ENCODE measurements around the gene AMN1. TPM values are rescaled to one million over a fixed set of nuclear protein-coding genes. Genes with fewer than 3 reads are reported as not detected.
"Not testable (repeated sequence)": the region's sequence is repeated elsewhere in the genome, so short reads cannot be mapped to it uniquely, and the experiment has no call there.

Gene AMN1
- total RNA-seq, 1 experiment from 2014 or later = 9.6 TPM

GRCh38 chr12:31672521-31672920 lies 56.3 kb downstream of the AMN1 start:
- Histone ChIP-seq H4K91ac (ENCODE audit: insufficient read length, low read depth, low read length) (no peak overlapping the region), H3K9ac (ENCODE audit: extremely low read depth, insufficient read length, low read length) (no peak overlapping the region), H4K5ac (ENCODE audit: insufficient read length, low read depth, low read length) (no peak overlapping the region), H3K4ac (ENCODE audit: low read depth, low read length) (no peak overlapping the region), H3K79me1 (ENCODE audit: insufficient read depth, low read depth, low read length, poor library complexity, severe bottlenecking) (no peaks in the 10 kb centered on the region), H2AK5ac (ENCODE audit: insufficient read length, low read length) (no peak overlapping the region), H4K8ac (replicated peaks; ENCODE audit: insufficient read length, low read depth, low read length) (no peak overlapping the region), H2BK120ac (ENCODE audit: low read depth, low read length, poor library complexity, severe bottlenecking) (no peak overlapping the region), H2AFZ (ENCODE audit: low read length) (no peak overlapping the region), H3K4me2 (ENCODE audit: insufficient read depth, insufficient read length, low read length) (no peak overlapping the region), H2BK15ac (ENCODE audit: low read depth, low read length) (no peak overlapping the region), H3K27me3 (ENCODE audit: insufficient read depth, low read length) (no peaks in the 10 kb centered on the region), H3K23ac (ENCODE audit: insufficient read length, low read depth, low read length) (no peak overlapping the region), H2BK5ac (ENCODE audit: insufficient read length, low read length) (no peak overlapping the region), H3K9me3 (ENCODE audit: control insufficient read depth, low read depth, low read length) (peaks cover 3% of the 10 kb centered on the region), H3K27ac (ENCODE audit: insufficient read length, low read depth, low read length) (no peak overlapping the region), H3K56ac (ENCODE audit: insufficient read length, low read depth, low read length) (no peak overlapping the region), H3T11ph (ENCODE audit: low read length) (no peak overlapping the region), H2BK20ac (ENCODE audit: low read depth, low read length, poor library complexity, severe bottlenecking) (no peak overlapping the region), H3K4me1 (ENCODE audit: insufficient read depth, low read length) (no peaks in the 10 kb centered on the region), H4K20me1 (ENCODE audit: control insufficient read depth, insufficient read depth, insufficient read length) (no peaks in the 10 kb centered on the region), H3K79me2 (ENCODE audit: insufficient read depth, low read length) (no peaks in the 10 kb centered on the region), H3K18ac (ENCODE audit: insufficient read length, low read depth, low read length) (no peak overlapping the region), H3K14ac (ENCODE audit: insufficient read depth, low read length) (no peak overlapping the region), H3K23me2 (ENCODE audit: insufficient read length, low read depth, low read length, poor library complexity, severe bottlenecking) (no peaks in the 10 kb centered on the region), H2BK12ac (ENCODE audit: insufficient read length, low read depth, low read length) (no peak overlapping the region)
- TF ChIP-seq, protein P1, sequence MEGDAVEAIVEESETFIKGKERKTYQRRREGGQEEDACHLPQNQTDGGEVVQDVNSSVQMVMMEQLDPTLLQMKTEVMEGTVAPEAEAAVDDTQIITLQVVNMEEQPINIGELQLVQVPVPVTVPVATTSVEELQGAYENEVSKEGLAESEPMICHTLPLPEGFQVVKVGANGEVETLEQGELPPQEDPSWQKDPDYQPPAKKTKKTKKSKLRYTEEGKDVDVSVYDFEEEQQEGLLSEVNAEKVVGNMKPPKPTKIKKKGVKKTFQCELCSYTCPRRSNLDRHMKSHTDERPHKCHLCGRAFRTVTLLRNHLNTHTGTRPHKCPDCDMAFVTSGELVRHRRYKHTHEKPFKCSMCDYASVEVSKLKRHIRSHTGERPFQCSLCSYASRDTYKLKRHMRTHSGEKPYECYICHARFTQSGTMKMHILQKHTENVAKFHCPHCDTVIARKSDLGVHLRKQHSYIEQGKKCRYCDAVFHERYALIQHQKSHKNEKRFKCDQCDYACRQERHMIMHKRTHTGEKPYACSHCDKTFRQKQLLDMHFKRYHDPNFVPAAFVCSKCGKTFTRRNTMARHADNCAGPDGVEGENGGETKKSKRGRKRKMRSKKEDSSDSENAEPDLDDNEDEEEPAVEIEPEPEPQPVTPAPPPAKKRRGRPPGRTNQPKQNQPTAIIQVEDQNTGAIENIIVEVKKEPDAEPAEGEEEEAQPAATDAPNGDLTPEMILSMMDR (conservative IDR thresholded peaks at IDR 0.05) = no peak
- H3K4me3 Mint-ChIP-seq = no peak overlapping the region
- peaks cover 14 to 40% (median 32%) of the 10 kb centered on the region in 3 experiments for H3K36me3 Mint-ChIP-seq (ENCODE audit: insufficient read depth in 1 of 3, low read depth in 3 of 3)
- no peak overlapping the region for H3K27ac Mint-ChIP-seq
- H3K9me3 Mint-ChIP-seq = peaks cover 14% of the 10 kb centered on the region in 2 experiments
- peaks cover 9 to 11% of the 10 kb centered on the region in 2 experiments for H3K4me1 Mint-ChIP-seq
- no peaks in the 10 kb centered on the region for H3K27me3 Mint-ChIP-seq (ENCODE audit: low read depth)
- WGBS (ENCODE audit: extremely low coverage, insufficient read length, low lambda C conversion rate) = no CpG with 5 or more reads among the region's 4 CpGs
- no peak for DNase-seq

GRCh38 chr12:31669582-31669981 lies 59.2 kb downstream of the AMN1 start:
- H3K4ac ChIP-seq (ENCODE audit: low read depth, low read length); H3K14ac ChIP-seq (ENCODE audit: insufficient read depth, low read length); H3K27me3 ChIP-seq (ENCODE audit: insufficient read depth, low read length); H2BK15ac ChIP-seq (ENCODE audit: low read depth, low read length); H3K23ac ChIP-seq (ENCODE audit: insufficient read length, low read depth, low read length); H3K23me2 ChIP-seq (ENCODE audit: insufficient read length, low read depth, low read length, poor library complexity, severe bottlenecking); H3K27ac ChIP-seq (ENCODE audit: insufficient read length, low read depth, low read length); H3K79me1 ChIP-seq (ENCODE audit: insufficient read depth, low read depth, low read length, poor library complexity, severe bottlenecking); H3K79me2 ChIP-seq (ENCODE audit: insufficient read depth, low read length); H2BK20ac ChIP-seq (ENCODE audit: low read depth, low read length, poor library complexity, severe bottlenecking); H4K5ac ChIP-seq (ENCODE audit: insufficient read length, low read depth, low read length); H4K8ac ChIP-seq (replicated peaks; ENCODE audit: insufficient read length, low read depth, low read length); H3K4me2 ChIP-seq (ENCODE audit: insufficient read depth, insufficient read length, low read length); H3K9ac ChIP-seq (ENCODE audit: extremely low read depth, insufficient read length, low read length); H4K20me1 ChIP-seq (ENCODE audit: control insufficient read depth, insufficient read depth, insufficient read length); H3K4me1 ChIP-seq (ENCODE audit: insufficient read depth, low read length); H3K27ac Mint-ChIP-seq; H3K18ac ChIP-seq (ENCODE audit: insufficient read length, low read depth, low read length); H3T11ph ChIP-seq (ENCODE audit: low read length); DNase-seq; H2AK5ac ChIP-seq (ENCODE audit: insufficient read length, low read length); H2BK5ac ChIP-seq (ENCODE audit: insufficient read length, low read length); H2BK120ac ChIP-seq (ENCODE audit: low read depth, low read length, poor library complexity, severe bottlenecking); H2BK12ac ChIP-seq (ENCODE audit: insufficient read length, low read depth, low read length); H3K4me3 Mint-ChIP-seq; H2AFZ ChIP-seq (ENCODE audit: low read length); H4K91ac ChIP-seq (ENCODE audit: insufficient read length, low read depth, low read length); H3K27me3 Mint-ChIP-seq (ENCODE audit: low read depth); H3K56ac ChIP-seq (ENCODE audit: insufficient read length, low read depth, low read length): not testable (repeated sequence)
- no CpG with 5 or more reads among the region's 2 CpGs for WGBS (ENCODE audit: extremely low coverage, insufficient read length, low lambda C conversion rate)
- Mint-ChIP-seq H3K36me3 (ENCODE audit: insufficient read depth in 1 of 3, low read depth in 3 of 3) (peaks cover 21 to 49% (median 44%) of the 10 kb centered on the region in 3 experiments), H3K9me3 (peaks cover 29 to 33% of the 10 kb centered on the region in 2 experiments), H3K4me1 (peaks cover 9 to 11% of the 10 kb centered on the region in 2 experiments)
- peaks cover 17% of the 10 kb centered on the region for H3K9me3 ChIP-seq (ENCODE audit: control insufficient read depth, low read depth, low read length)

Measured in H9 (cell line).